ACHN (cell line): Measurements from ENCODE around the gene ICAM3.

Experiments used
- DNase-seq: peaks from one replicate; pipeline ENCODE4 v3.0.0-alpha.2; 2015
- in situ Hi-C: cut with HindIII; loops from 2 replicates; pipeline ENCODE4 v1.10.0; 2017; ENCODE audit warnings: low sequenced_read_pairs, low pct_ligation_motif_present, low pct_unique_long_range_greater_than_20kb

The ICAM3 gene

GRCh38 chr19:10325732-10326131 is 13.7 kb downstream of the ICAM3 start:
- in situ Hi-C loops, result no loop called here

DNA sequence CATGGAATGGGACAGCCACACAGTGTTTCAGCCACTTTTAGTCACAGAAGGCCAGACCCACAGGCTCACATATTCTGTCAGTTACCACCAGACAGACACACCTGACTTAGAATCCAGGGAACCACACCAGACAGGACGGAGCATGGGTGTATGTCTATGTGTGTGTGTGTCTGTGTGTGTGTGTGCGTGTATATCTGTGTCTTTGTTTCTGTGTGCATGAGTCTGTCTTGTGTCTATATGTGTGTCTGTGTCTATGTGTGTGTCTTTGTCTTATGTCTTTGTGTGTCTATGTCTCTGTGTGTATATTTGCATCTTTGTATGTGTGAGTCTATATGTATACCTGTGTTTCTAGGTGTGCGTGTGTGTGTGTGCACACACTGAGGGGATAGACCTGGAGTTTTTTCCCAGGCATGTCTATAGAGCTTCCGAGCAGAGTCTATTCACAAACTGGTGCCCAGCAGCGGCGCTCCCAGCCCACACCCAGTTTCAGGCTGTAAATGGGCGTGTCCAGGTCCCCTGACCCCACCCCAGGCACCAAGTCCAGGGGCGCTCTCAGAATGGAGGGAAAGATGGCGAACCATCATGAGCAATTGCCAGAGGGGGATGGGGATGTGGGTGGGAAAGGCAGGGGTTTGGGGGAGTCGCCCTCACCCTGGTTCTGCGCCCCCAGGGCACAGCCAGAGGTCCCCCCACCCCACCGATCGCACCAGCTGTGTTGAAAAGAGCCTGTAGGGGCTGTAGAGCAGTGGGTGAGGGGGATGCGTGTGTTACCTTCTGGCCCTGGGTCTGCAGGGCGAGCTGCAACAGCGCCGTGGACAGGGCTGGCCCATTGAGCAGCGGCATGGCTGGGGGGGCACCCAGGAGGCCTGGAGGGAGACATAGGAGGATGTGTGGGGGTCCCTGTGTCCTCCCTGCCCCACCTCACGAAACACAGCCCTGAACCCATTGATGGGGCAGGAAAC is 17.3 kb downstream of the ICAM3 start:
- DNase-seq, result no peak
- in situ Hi-C loops, result no loop called here

More at GRCh38 chr19:10325732-10326131, 13.7 kb downstream of the ICAM3 start:
- no peak for DNase-seq

GRCh38 chr19:10321417-10321797 is 18.0 kb downstream of the ICAM3 start:
- no peak for DNase-seq
- in situ Hi-C loops, result no loop called here

GRCh38 chr19:10320602-10321416 is 18.6 kb downstream of the ICAM3 start:
- DNase-seq, result no peak
- in situ Hi-C loops, result no loop called here

DNA sequence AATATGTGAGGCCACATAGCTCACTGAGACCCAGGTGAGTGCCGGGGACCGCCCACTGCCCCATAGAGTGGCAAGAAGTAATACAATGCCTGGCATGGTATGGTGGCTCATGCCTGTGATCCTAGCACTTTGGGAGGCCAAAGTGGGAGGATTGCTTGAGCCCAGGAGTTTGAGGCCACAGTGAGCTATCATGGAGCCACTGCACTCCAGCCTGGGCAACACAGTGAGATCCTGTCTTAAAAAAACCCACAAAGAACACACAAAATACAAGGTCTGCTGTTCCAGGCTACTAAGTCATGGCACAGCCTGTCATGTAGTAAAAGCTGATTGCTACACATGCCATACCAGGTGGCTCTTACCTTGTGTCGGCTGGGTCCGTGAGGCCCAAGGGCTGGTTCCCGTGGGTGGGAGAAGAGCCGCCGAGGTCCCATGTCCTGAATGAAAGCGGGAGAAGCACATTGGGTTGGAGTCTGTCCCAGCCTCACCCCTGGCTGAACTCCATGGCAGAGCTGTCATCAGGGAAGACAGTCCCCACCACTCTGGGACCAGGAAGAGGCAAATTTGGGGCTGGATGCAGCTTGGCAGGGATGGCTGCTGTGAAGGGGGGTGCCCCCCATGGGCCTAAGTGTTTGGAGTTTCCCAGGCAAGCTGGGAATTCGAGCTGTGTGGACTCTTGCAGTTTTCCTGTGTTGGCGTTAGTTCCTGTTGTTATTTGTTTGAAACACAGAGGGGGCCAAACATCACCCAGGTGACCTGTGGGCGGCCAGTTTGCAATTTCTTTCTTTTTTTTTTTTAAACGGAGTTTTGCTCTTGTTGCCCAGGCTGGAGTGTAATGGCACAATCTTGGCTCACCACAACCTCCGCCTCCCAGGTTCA is 20.4 kb downstream of the ICAM3 start:
- no peak for DNase-seq
- in situ Hi-C loops, result no loop called here

DNA sequence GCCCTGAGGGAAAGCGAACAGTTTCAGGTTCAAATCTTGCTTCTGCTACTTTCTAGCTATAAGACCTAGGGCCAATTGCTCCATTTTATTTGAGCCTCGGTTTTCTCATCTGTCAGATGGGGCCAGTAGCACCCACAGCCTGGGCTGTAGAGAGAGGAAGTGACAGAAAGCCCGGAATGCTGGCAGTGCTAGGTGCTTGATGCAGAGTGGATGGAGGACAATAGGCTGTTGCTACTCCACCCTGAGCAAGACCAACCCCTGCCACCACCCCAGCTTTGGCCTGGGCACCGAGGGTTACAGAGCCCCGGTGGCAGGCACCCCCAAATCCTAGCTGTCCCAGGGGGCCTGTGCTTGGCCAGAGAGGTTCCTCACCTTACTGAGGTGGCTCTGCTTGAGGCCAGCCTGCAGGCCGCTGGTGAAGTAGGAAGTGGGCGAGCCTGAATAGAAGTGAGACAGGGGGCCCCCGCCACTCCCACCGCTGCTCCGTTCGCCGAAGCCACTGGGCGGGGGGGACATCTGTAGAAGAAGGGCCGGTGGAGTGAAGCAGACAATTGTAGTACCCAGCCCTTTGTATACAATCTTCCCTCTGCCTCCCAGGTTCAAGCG is 21.5 kb downstream of the ICAM3 start:
- DNase-seq, result no peak
- in situ Hi-C loops, result no loop called here

GRCh38 chr19:10317045-10317856 is 22.2 kb downstream of the ICAM3 start:
- no peak for DNase-seq
- in situ Hi-C loops, result no loop called here

DNA sequence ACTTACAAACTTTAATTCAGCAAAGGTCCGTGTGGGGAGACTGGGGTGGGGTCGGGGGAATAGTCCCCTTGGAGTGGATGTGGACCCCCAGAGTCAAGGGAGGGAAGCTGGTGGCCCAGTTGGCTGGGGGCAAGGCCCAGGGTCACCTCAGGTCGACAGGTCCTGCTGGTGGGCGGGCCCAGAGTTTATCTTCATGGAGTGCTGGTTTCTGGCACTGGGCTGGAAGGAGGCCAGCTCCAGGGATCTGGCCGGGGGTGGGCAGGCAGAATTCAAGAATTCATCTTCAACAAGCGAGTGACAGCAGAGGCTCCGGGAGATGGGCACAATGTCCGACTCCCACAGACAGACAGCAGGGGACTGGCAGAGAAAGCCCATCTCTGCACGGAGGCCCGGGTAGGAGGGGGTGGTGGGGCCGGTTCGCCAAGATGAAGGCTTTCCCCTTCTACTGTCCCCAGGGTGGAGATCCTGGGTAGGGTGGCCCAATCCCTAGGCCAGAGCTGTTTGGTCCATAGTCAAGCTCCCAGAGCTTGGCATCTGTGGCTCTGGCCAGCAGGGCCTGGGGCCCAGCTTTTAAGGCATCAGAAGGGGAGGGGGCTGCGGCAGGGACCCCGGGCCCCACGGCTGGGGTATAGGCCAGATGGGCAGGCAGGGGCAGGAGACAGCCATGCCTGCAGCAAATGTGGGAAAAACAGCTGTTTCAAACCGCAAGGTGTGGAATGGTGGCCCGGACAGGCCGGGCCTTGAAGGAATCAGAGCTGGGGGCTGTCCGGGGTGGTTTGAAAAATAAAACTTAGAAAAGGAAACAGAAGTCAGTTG is 23.0 kb downstream of the ICAM3 start:
- no peak for DNase-seq
- in situ Hi-C loops, result no loop called here

DNA sequence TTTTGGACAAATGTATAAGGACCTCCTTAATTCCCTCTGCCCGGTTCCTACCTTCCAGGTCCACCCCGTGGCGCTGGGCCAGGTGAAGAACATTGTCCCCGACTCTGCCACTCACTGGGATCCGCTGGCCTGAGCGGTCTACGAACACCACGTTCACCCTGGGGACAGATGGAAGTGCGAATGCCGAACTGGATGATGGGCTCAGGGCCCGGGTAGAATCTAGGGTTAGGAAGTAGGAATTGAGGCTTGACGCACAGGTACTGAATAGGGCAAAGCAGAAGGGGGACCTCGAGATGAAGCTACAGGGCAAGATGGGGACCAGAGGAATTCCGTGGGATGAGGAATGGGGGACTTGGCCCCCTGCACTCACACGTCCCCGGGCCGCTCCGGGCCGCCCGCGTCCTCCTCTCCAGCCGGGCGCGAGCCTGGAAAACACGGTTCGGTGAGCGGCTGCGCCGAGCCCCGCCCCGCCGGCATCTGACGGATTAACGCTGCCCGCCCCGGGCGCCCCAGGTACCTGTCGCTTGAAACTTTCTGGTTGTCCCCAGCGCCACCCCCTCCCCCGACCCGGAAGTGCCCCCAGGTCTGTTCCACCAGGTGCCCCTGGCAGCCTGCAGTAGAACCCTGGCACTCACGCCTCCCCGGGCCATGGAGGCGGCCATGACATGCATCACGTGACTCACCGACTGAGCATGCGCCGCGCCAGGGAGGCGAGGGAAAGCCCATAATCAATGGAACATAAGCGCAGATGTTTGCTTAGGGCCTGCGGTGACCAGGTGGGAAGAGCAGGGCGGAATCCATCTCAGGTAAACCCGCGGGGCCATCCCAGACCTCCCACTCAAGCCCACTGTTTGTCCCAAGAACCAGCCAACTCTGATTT is 23.8 kb downstream of the ICAM3 start, which contains the start of gene FDX2:
FDX2 (minus strand) TSS at position 681 of the 880 bp plus-strand sequence; CDS start at position 662, 19 bp downstream.
- peak; percentile 72 for DNase-seq
- in situ Hi-C loops, result no loop called here

GRCh38 chr19:10309423-10309822 is 30.0 kb downstream of the ICAM3 start, which contains the start of gene ZGLP1:
TSS of gene ZGLP1 (minus strand) at chr19:10309815.
- in situ Hi-C loops, result no loop called here
- DNase-seq, result no peak

- no peak for DNase-seq
- in situ Hi-C loops, result no loop called here
Observed at GRCh38 chr19:10306327-10306726, 33.1 kb downstream of the ICAM3 start.

- in situ Hi-C loops, result no loop called here
- DNase-seq, result no peak
Observed at GRCh38 chr19:10305139-10305806, 34.2 kb downstream of the ICAM3 start.

- no peak for DNase-seq
Observed at GRCh38 chr19:10299545-10300458, 39.6 kb downstream of the ICAM3 start.

GRCh38 chr19:10295847-10296591 is 43.4 kb downstream of the ICAM3 start:
- no peak for DNase-seq
- in situ Hi-C loops, result no loop called here

More at GRCh38 chr19:10299545-10300458, 39.6 kb downstream of the ICAM3 start:
- in situ Hi-C loops, result no loop called here
